IMR-90 (cell line): Measurements from ENCODE around the gene TRIO. TPM values are rescaled to one million over a fixed set of nuclear protein-coding genes. Genes with fewer than 3 reads are reported as not detected.

Source experiments
- ATAC-seq: fragments of 200-7000 bp; cut with Tn5 transposase; 2 replicates; pipeline ENCODE4 v1.9.1; 2020; ENCODE audit warnings: low read depth, mild to moderate bottlenecking, moderate library complexity
- BruUV-seq: library from RNA; stranded (reverse); fragments of 400-500 nt; replicated peaks from 2 replicates; lab custom pipeline; 2021; lab: Mats Ljungman, UMichigan
- CTCF ChIA-PET: fragments of 300-600 bp; formaldehyde crosslinking; extraction: SDS; loops from one replicate; lab custom pipeline; 2021; ENCODE audit warnings: antibody characterized with exemption; lab: Yijun Ruan, JAX
- POLR2A ChIA-PET: fragments of 300-600 bp; sonication (Branson Sonifier 250); formaldehyde crosslinking; loops from one replicate; lab custom pipeline; 2022; ENCODE audit warnings: antibody characterized with exemption; ENCODE audit not compliant: unreplicated experiment; lab: Charles Lee
- DNase-seq: peaks from one replicate; pipeline ENCODE4 v3.0.0; 2013
- H2AFZ ChIP-seq: replicated peaks from 2 replicates; pipeline ENCODE3; 2013; ENCODE audit warnings: low read length, mild to moderate bottlenecking; ENCODE audit not compliant: poor library complexity
- H2AK5ac ChIP-seq: 2 replicates; pipeline ENCODE4 v1.6.1; 2013; ENCODE audit warnings: low read depth, low read length, inconsistent platforms
- H2AK9ac ChIP-seq: replicated peaks from 2 replicates; pipeline ENCODE3; 2013; ENCODE audit warnings: mild to moderate bottlenecking, low read depth, low read length, moderate library complexity; ENCODE audit not compliant: poor library complexity
- H2BK120ac ChIP-seq: 2 replicates; pipeline ENCODE4 v1.6.1; 2013; ENCODE audit warnings: low read depth, low read length, inconsistent platforms
- H2BK15ac ChIP-seq: 3 replicates; pipeline ENCODE4 v1.6.1; 2013; ENCODE audit warnings: low read depth, low read length, inconsistent platforms
- H2BK20ac ChIP-seq: 2 replicates; pipeline ENCODE4 v1.6.1; 2013; ENCODE audit warnings: low read depth, mild to moderate bottlenecking, inconsistent platforms, low read length, moderate library complexity
- H2BK5ac ChIP-seq: 2 replicates; pipeline ENCODE4 v1.6.1; 2013; ENCODE audit warnings: mild to moderate bottlenecking, low read depth, low read length, inconsistent platforms; ENCODE audit not compliant: poor library complexity, severe bottlenecking
- H3K14ac ChIP-seq: replicated peaks from 2 replicates; pipeline ENCODE4 v1.6.1; 2013; ENCODE audit warnings: low read depth, low read length, inconsistent platforms
- H3K18ac ChIP-seq: 2 replicates; pipeline ENCODE4 v1.6.1; 2013; ENCODE audit warnings: low read depth, low read length, control low read depth
- H3K23ac ChIP-seq: 2 replicates; pipeline ENCODE4 v1.6.1; 2013; ENCODE audit warnings: low read depth, low read length, inconsistent platforms
- H3K27ac ChIP-seq: 2 replicates; pipeline ENCODE4 v1.5.1; 2013; ENCODE audit warnings: mild to moderate bottlenecking, control low read depth, low read length; ENCODE audit not compliant: insufficient read depth
- H3K27me3 ChIP-seq: 2 replicates; pipeline ENCODE4 v1.6.1; 2013; ENCODE audit warnings: low read length; ENCODE audit not compliant: control insufficient read depth, insufficient read depth
- H3K36me3 ChIP-seq: 2 replicates; pipeline ENCODE4 v1.6.1; 2013; ENCODE audit warnings: low read length, mixed read lengths; ENCODE audit not compliant: control insufficient read depth, insufficient read depth
- H3K4ac ChIP-seq: 2 replicates; pipeline ENCODE4 v1.6.1; 2013; ENCODE audit warnings: low read depth, low read length, inconsistent platforms
- H3K4me1 ChIP-seq: 2 replicates; pipeline ENCODE4 v1.6.1; 2013; ENCODE audit warnings: low read length, mixed read lengths; ENCODE audit not compliant: control insufficient read depth, insufficient read depth
- H3K4me2 ChIP-seq: 2 replicates; pipeline ENCODE4 v1.6.1; 2013; ENCODE audit warnings: low read depth, mild to moderate bottlenecking, control low read depth, low read length, moderate library complexity
- H3K4me3 ChIP-seq: 2 replicates; pipeline ENCODE4 v1.5.1; 2013; ENCODE audit warnings: low read depth, mild to moderate bottlenecking, control low read depth, low read length, moderate library complexity; ENCODE audit not compliant: insufficient read depth
- H3K56ac ChIP-seq: 2 replicates; pipeline ENCODE4 v1.6.1; 2013; ENCODE audit warnings: low read length, inconsistent platforms; ENCODE audit not compliant: insufficient read depth; ENCODE audit errors: extremely low read depth
- H3K79me1 ChIP-seq, 2 experiments: 2 replicates each; pipeline ENCODE4 v1.6.1; 2013; ENCODE audit warnings: low read length in 2 of 2, inconsistent platforms in 1 of 2, low read depth in 1 of 2
- H3K9ac ChIP-seq: 2 replicates; pipeline ENCODE4 v1.6.1; 2013; ENCODE audit warnings: low read depth, low read length, control low read depth
- H3K9me1 ChIP-seq: 2 replicates; pipeline ENCODE4 v1.6.1; 2013; ENCODE audit warnings: low read length, inconsistent platforms; ENCODE audit not compliant: insufficient read depth
- H3K9me3 ChIP-seq: 2 replicates; pipeline ENCODE4 v1.6.1; 2013; ENCODE audit warnings: low read length; ENCODE audit not compliant: control insufficient read depth, insufficient read depth
- H4K20me1 ChIP-seq: 2 replicates; pipeline ENCODE4 v1.6.1; 2013; ENCODE audit warnings: low read length, inconsistent platforms; ENCODE audit not compliant: insufficient read depth
- H4K5ac ChIP-seq: 2 replicates; pipeline ENCODE4 v1.6.1; 2013; ENCODE audit warnings: mild to moderate bottlenecking, low read depth, low read length, control low read depth
- H4K8ac ChIP-seq, 2 experiments: 2 replicates each; pipeline ENCODE4 v1.6.1; 2013; ENCODE audit warnings: low read depth in 2 of 2, low read length in 2 of 2, control low read depth in 1 of 2, inconsistent platforms in 1 of 2
- H4K91ac ChIP-seq: 2 replicates; pipeline ENCODE4 v1.6.1; 2013; ENCODE audit warnings: low read depth, low read length, inconsistent platforms; ENCODE audit not compliant: insufficient read depth
- CEBPB ChIP-seq: IDR thresholded peaks from 2 replicates; pipeline ENCODE4 v1.6.1; 2012; ENCODE audit warnings: low read depth, low read length, improper control_type of control experiment
- CTCF ChIP-seq: conservative IDR thresholded peaks from 2 replicates; pipeline ENCODE4 v1.5.1; 2012; ENCODE audit warnings: mild to moderate bottlenecking, low read depth, low read length, improper control_type of control experiment
- MAFK ChIP-seq: IDR thresholded peaks from 2 replicates; pipeline ENCODE4 v1.6.1; 2012; ENCODE audit warnings: low read depth, low read length, improper control_type of control experiment
- MAZ ChIP-seq: IDR thresholded peaks from 2 replicates; pipeline ENCODE4 v1.6.1; 2012; ENCODE audit warnings: low read depth, mild to moderate bottlenecking, low read length, improper control_type of control experiment, moderate library complexity, borderline replicate concordance
- MXI1 ChIP-seq: IDR thresholded peaks from 2 replicates; pipeline ENCODE4 v1.6.1; 2012; ENCODE audit warnings: low read depth, mild to moderate bottlenecking, low read length, moderate library complexity, borderline replicate concordance
- NFE2L2 ChIP-seq: fragments of 150-350 bp; IDR thresholded peaks from 2 replicates; pipeline ENCODE4 v1.6.1; 2016; ENCODE audit warnings: low read depth, mild to moderate bottlenecking, low read length
- RAD21 ChIP-seq: IDR thresholded peaks from 2 replicates; pipeline ENCODE4 v1.6.1; 2012; ENCODE audit warnings: low read length, improper control_type of control experiment
- RFX5 ChIP-seq: IDR thresholded peaks from 2 replicates; pipeline ENCODE4 v1.8.0; 2012; ENCODE audit warnings: low read depth, mild to moderate bottlenecking, low read length, moderate library complexity
- SMC3 ChIP-seq: fragments of 150-350 bp; IDR thresholded peaks from 2 replicates; pipeline ENCODE4 v1.6.1; 2016; ENCODE audit warnings: low read depth, mild to moderate bottlenecking, antibody characterized with exemption, low read length, moderate library complexity
- USF2 ChIP-seq: fragments of 150-350 bp; IDR thresholded peaks from 2 replicates; pipeline ENCODE4 v1.6.1; 2017; ENCODE audit warnings: mild to moderate bottlenecking, antibody characterized with exemption, low read length, low read depth
- WGBS, 2 experiments: methylation state at CpG; one replicate each; pipeline versions ENCODE4 v1.1.5 to v1.1.7; 2013; ENCODE audit warnings: missing lambda C conversion rate in 2 of 2; ENCODE audit not compliant: insufficient read length in 1 of 2; ENCODE audit errors: extremely low coverage in 2 of 2; 5-methylcytosine and 5-hydroxymethylcytosine counted together
- dilution Hi-C: fragments of 300-500 bp; cut with HindIII; formaldehyde crosslinking; loops from one replicate; pipeline ENCODE4 v1.14.3; 2018; ENCODE audit warnings: low sequenced_read_pairs; ENCODE audit not compliant: unreplicated experiment
- in situ Hi-C: fragments of 300-500 bp; cut with MboI; formaldehyde crosslinking; loops from 3 replicates; pipeline ENCODE4 v1.14.3; 2019; ENCODE audit warnings: low sequenced_read_pairs, inconsistent platforms, mixed read lengths
- intact Hi-C: fragments of 100-400 bp; cut with micrococcal nuclease; formaldehyde crosslinking; loops from 2 replicates; pipeline ENCODE4 v1.10.0; 2022
- polyA plus RNA-seq, 3 experiments: library from polyadenylated mRNA; depleted of rRNA; stranded (reverse); fragments of >200 nt; gene quantifications; 2 replicates each; pipeline ENCODE4 v1.2.3, GENCODE V29; 2012; ENCODE audit warnings: low replicate concordance in 1 of 3
- total RNA-seq: library from RNA; depleted of rRNA; stranded (reverse); fragments of >200 nt; gene quantifications from 2 replicates; pipeline ENCODE4 v1.2.3, GENCODE V29; 2012

The TRIO gene
- total and polyA plus RNA-seq, 2 of the 4 experiments (the other 2 are of a cell fraction): 206 to 522 TPM

- no CpG with 5 or more reads among the region's 4 CpGs for WGBS, 2 experiments
- CTCF ChIA-PET: no interaction called here
- no peaks in the 10 kb centered on the region for H3K27me3 ChIP-seq
- no peak overlapping the region for H3K4ac ChIP-seq
- ATAC-seq: no peak
- H3K4me3 ChIP-seq: no peak overlapping the region
- POLR2A ChIA-PET: no interaction called here
- no peak overlapping the region for H3K56ac ChIP-seq
- no peak overlapping the region for H3K4me2 ChIP-seq
- no peak overlapping the region for H2BK15ac ChIP-seq
- no peak overlapping the region for H3K18ac ChIP-seq
- no peak overlapping the region for H2AFZ ChIP-seq
- H4K5ac ChIP-seq: no peak overlapping the region
- no TSS peak for BruUV-seq
- no peak overlapping the region for H2AK9ac ChIP-seq
- no peak overlapping the region for H2BK120ac ChIP-seq
- peak overlapping the region; percentile 7 for H2BK5ac ChIP-seq
- peaks cover 88% of the 10 kb centered on the region for H4K20me1 ChIP-seq
- peaks cover 66% of the 10 kb centered on the region for H3K36me3 ChIP-seq
- peaks cover 14% of the 10 kb centered on the region for H3K9me1 ChIP-seq
- H3K14ac ChIP-seq: no peak overlapping the region
- H3K79me1 ChIP-seq: peaks cover 49 to 88% of the 10 kb centered on the region in 2 experiments
- no peak overlapping the region for H3K27ac ChIP-seq
- no peak overlapping the region for H3K9ac ChIP-seq
- H2BK20ac ChIP-seq: no peak overlapping the region
- no peak overlapping the region for H2AK5ac ChIP-seq
- H4K91ac ChIP-seq: no peak overlapping the region
- no peak overlapping the region for H4K8ac ChIP-seq
- H3K9me3 ChIP-seq: no peaks in the 10 kb centered on the region
- intact Hi-C loops (no loop called here), dilution Hi-C loops (no loop called here), in situ Hi-C loops (no loop called here)
- H3K4me1 ChIP-seq: peaks cover 10% of the 10 kb centered on the region
- H3K23ac ChIP-seq: no peak overlapping the region
- no peak for TF ChIP-seq USF2
- no peak for TF ChIP-seq RAD21
- TF ChIP-seq CEBPB: no peak
- no peak for TF ChIP-seq MAZ
- no peak for TF ChIP-seq MXI1
- no peak for TF ChIP-seq NFE2L2
- no peak for TF ChIP-seq SMC3
- TF ChIP-seq CTCF: no peak
- no peak for TF ChIP-seq MAFK
- no peak for TF ChIP-seq RFX5
- no peak for DNase-seq
Measured at GRCh38 chr5:14355391-14355790, 212.2 kb downstream of the TRIO start.
